ENCODE results near the gene OSBPL3. TPM values are rescaled to one million over a fixed set of nuclear protein-coding genes. Genes with fewer than 3 reads are reported as not detected.

Gene OSBPL3
- total and polyA plus RNA-seq, 2 donors (not counting 1 experiment from before 2014, with no cell fraction given) = 22.7 to 70.2 TPM

GRCh38 chr7:24752073-24752800 is 227.7 kb downstream of the OSBPL3 start:
- H4K20me1 ChIP-seq (ENCODE audit: control insufficient read depth, extremely low read depth, insufficient read depth, low read length) = no peaks in the 10 kb centered on the region
- no peaks in the 10 kb centered on the region for H3K79me2 ChIP-seq (ENCODE audit: control insufficient read depth, insufficient read depth, low read length)
- H2AFZ ChIP-seq (ENCODE audit: low read length) = no peak overlapping the region
- H3K27ac ChIP-seq (ENCODE audit: insufficient read depth, low read length) = no peak overlapping the region
- DNase-seq (ENCODE audit: low read depth in 2 of 2) = no peak
- H3K36me3 ChIP-seq (ENCODE audit: control insufficient read depth, insufficient read depth, low read length) = no peaks in the 10 kb centered on the region
- H3K27me3 ChIP-seq (ENCODE audit: control insufficient read depth, insufficient read depth, low read length) = no peaks in the 10 kb centered on the region
- TF ChIP-seq EZH2 (IDR thresholded peaks at IDR 0.05; ENCODE audit: low read length, missing control alignments) (no peak), CTCF (conservative IDR thresholded peaks at IDR 0.05 in 1 of 2, IDR thresholded peaks at IDR 0.05 in 1 of 2; ENCODE audit: low read depth in 1 of 2, low read length in 2 of 2) (no peak)
- H3K9me3 ChIP-seq (ENCODE audit: control insufficient read depth, insufficient read depth, low read depth, low read length) = no peaks in the 10 kb centered on the region
- no peak overlapping the region for H3K9ac ChIP-seq (ENCODE audit: insufficient read depth, low read length)
- H3K4me3 ChIP-seq (replicated peaks in 1 of 4; ENCODE audit: control extremely low read depth in 1 of 4, insufficient read depth in 1 of 4, low read depth in 3 of 4, low read length in 4 of 4) = no peak overlapping the region
- no peak overlapping the region for H3K4me2 ChIP-seq (ENCODE audit: extremely low read depth, insufficient read depth, low read length)
- H3K4me1 ChIP-seq (ENCODE audit: control insufficient read depth, extremely low read depth, insufficient read depth, low read length) = peaks cover 4% of the 10 kb centered on the region

GRCh38 chr7:24751484-24751883 is 228.5 kb downstream of the OSBPL3 start:
- Histone ChIP-seq H2AFZ (ENCODE audit: low read length) (no peak overlapping the region), H3K27me3 (ENCODE audit: control insufficient read depth, insufficient read depth, low read length) (no peaks in the 10 kb centered on the region), H3K4me3 (replicated peaks in 1 of 4; ENCODE audit: control extremely low read depth in 1 of 4, insufficient read depth in 1 of 4, low read depth in 3 of 4, low read length in 4 of 4) (no peak overlapping the region), H3K4me1 (ENCODE audit: control insufficient read depth, extremely low read depth, insufficient read depth, low read length) (peaks cover 4% of the 10 kb centered on the region), H3K27ac (ENCODE audit: insufficient read depth, low read length) (no peak overlapping the region), H3K79me2 (ENCODE audit: control insufficient read depth, insufficient read depth, low read length) (no peaks in the 10 kb centered on the region), H3K4me2 (ENCODE audit: extremely low read depth, insufficient read depth, low read length) (no peak overlapping the region), H4K20me1 (ENCODE audit: control insufficient read depth, extremely low read depth, insufficient read depth, low read length) (no peaks in the 10 kb centered on the region), H3K9ac (ENCODE audit: insufficient read depth, low read length) (no peak overlapping the region), H3K36me3 (ENCODE audit: control insufficient read depth, insufficient read depth, low read length) (no peaks in the 10 kb centered on the region), H3K9me3 (ENCODE audit: control insufficient read depth, insufficient read depth, low read depth, low read length) (no peaks in the 10 kb centered on the region)
- peak in 1 of 2 donors; percentile 66 for DNase-seq (ENCODE audit: low read depth in 2 of 2)
- TF ChIP-seq CTCF (conservative IDR thresholded peaks at IDR 0.05 in 1 of 2, IDR thresholded peaks at IDR 0.05 in 1 of 2; ENCODE audit: low read depth in 1 of 2, low read length in 2 of 2) = no peak
- TF ChIP-seq EZH2 (IDR thresholded peaks at IDR 0.05; ENCODE audit: low read length, missing control alignments) = no peak

DNA sequence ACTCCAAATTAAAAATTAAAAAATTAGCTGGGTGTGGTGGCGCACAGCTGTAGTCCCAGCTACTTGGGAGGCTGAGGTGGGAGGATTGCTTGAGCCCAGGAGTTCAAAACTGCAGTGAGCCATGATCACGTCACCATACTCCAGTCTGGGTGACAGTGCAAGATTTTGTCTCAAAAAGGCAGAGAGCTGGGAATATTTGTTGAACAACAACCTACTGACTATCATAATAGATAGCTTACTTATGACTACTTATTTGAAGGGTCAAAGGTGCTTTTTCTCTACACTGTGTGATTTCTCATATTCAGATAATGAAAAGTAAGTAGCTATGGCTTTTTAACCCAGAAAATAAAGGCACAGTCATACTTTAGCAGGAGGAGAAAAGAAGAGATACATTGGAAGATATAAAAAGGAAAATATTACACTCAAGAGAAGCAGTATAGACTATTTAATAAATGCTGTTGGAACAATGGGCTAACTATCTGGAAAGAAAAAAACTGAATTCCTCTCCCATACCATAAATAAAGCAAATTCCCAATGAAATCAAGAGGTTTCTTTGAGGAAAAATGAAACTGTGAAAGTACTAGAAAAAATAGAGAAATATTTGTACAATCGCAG is 229.4 kb downstream of the OSBPL3 start:
- TF ChIP-seq EZH2 (IDR thresholded peaks at IDR 0.05; ENCODE audit: low read length, missing control alignments) (no peak), CTCF (conservative IDR thresholded peaks at IDR 0.05 in 1 of 2, IDR thresholded peaks at IDR 0.05 in 1 of 2; ENCODE audit: low read depth in 1 of 2, low read length in 2 of 2) (no peak)
- Histone ChIP-seq H3K9ac (ENCODE audit: insufficient read depth, low read length) (no peak overlapping the region), H3K4me2 (ENCODE audit: extremely low read depth, insufficient read depth, low read length) (no peak overlapping the region), H3K4me1 (ENCODE audit: control insufficient read depth, extremely low read depth, insufficient read depth, low read length) (peaks cover 4% of the 10 kb centered on the region), H4K20me1 (ENCODE audit: control insufficient read depth, extremely low read depth, insufficient read depth, low read length) (no peaks in the 10 kb centered on the region), H3K27me3 (ENCODE audit: control insufficient read depth, insufficient read depth, low read length) (no peaks in the 10 kb centered on the region), H3K4me3 (replicated peaks in 1 of 4; ENCODE audit: control extremely low read depth in 1 of 4, insufficient read depth in 1 of 4, low read depth in 3 of 4, low read length in 4 of 4) (no peak overlapping the region), H3K27ac (ENCODE audit: insufficient read depth, low read length) (no peak overlapping the region), H3K9me3 (ENCODE audit: control insufficient read depth, insufficient read depth, low read depth, low read length) (no peaks in the 10 kb centered on the region), H2AFZ (ENCODE audit: low read length) (no peak overlapping the region), H3K79me2 (ENCODE audit: control insufficient read depth, insufficient read depth, low read length) (no peaks in the 10 kb centered on the region), H3K36me3 (ENCODE audit: control insufficient read depth, insufficient read depth, low read length) (no peaks in the 10 kb centered on the region)
- no peak for DNase-seq (ENCODE audit: low read depth in 2 of 2)

Data from fibroblast of lung (primary cell).